HL-60 (cell line): ENCODE measurements around the gene WDFY1.

ENCODE experiments used
- DNase-seq, 2 experiments: peaks; one replicate each; pipeline ENCODE4 v3.0.0-alpha.2; 2010 to 2020; ENCODE audit warnings: low read depth in 1 of 2, low spot score in 1 of 2
- H3K27ac ChIP-seq: fragments of 250-450 bp; sonication (Bioruptor Pico); replicated peaks from 2 replicates; pipeline ENCODE4 v1.5.1; 2020; ENCODE audit warnings: mild to moderate bottlenecking, moderate library complexity
- H3K27me3 ChIP-seq: fragments of 250-450 bp; sonication (Bioruptor Pico); 2 replicates; pipeline ENCODE4 v1.5.1; 2021; ENCODE audit warnings: mild to moderate bottlenecking, moderate library complexity; ENCODE audit not compliant: insufficient read depth, poor library complexity, severe bottlenecking
- H3K4me3 ChIP-seq: replicated peaks from 2 replicates; pipeline ENCODE4 v1.5.1; 2011; ENCODE audit warnings: mild to moderate bottlenecking, control low read depth, low read length; ENCODE audit not compliant: insufficient read depth
- CTCF ChIP-seq: IDR thresholded peaks from one replicate; pipeline ENCODE4 v1.5.1; 2011; ENCODE audit warnings: low read length, control low read depth, inconsistent platforms; ENCODE audit not compliant: insufficient read depth
- GABPA ChIP-seq: IDR thresholded peaks from 2 replicates; pipeline ENCODE4 v1.6.1; 2012; ENCODE audit warnings: low read depth
- POLR2AphosphoS5 ChIP-seq: IDR thresholded peaks from 2 replicates; pipeline ENCODE4 v1.6.1; 2012; ENCODE audit warnings: low read depth
- SPI1 ChIP-seq: IDR thresholded peaks from 2 replicates; pipeline ENCODE4 v1.6.1; 2012; ENCODE audit warnings: low read depth, mild to moderate bottlenecking, borderline replicate concordance
- TF ChIP-seq, protein P1 (sequence below): IDR thresholded peaks from 2 replicates; pipeline ENCODE4 v1.6.1; 2012; ENCODE audit warnings: low read depth; ENCODE audit not compliant: insufficient replicate concordance

The WDFY1 gene

DNA sequence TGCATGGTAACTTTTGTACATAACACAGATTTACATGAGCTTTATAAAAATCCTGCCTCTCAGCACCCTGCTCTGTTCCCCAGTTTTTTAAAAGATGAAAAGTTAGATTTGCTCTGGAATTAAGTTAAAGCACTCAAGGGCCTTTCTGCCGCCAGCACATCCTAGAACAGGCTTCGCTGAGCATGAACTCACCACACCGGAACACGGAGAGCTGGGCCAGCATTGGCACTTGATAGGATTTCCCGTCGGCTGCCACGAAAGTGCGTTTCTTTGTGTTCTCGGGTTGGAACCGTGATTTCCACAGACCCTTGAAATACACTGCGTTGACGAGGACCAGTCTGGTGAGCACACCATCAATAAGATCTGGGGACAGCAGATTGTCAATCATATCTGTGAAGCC lies 46.5 kb upstream of the WDFY1 start:
- DNase-seq: no peak
- TF ChIP-seq, protein P1, sequence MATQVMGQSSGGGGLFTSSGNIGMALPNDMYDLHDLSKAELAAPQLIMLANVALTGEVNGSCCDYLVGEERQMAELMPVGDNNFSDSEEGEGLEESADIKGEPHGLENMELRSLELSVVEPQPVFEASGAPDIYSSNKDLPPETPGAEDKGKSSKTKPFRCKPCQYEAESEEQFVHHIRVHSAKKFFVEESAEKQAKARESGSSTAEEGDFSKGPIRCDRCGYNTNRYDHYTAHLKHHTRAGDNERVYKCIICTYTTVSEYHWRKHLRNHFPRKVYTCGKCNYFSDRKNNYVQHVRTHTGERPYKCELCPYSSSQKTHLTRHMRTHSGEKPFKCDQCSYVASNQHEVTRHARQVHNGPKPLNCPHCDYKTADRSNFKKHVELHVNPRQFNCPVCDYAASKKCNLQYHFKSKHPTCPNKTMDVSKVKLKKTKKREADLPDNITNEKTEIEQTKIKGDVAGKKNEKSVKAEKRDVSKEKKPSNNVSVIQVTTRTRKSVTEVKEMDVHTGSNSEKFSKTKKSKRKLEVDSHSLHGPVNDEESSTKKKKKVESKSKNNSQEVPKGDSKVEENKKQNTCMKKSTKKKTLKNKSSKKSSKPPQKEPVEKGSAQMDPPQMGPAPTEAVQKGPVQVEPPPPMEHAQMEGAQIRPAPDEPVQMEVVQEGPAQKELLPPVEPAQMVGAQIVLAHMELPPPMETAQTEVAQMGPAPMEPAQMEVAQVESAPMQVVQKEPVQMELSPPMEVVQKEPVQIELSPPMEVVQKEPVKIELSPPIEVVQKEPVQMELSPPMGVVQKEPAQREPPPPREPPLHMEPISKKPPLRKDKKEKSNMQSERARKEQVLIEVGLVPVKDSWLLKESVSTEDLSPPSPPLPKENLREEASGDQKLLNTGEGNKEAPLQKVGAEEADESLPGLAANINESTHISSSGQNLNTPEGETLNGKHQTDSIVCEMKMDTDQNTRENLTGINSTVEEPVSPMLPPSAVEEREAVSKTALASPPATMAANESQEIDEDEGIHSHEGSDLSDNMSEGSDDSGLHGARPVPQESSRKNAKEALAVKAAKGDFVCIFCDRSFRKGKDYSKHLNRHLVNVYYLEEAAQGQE: no peak
- TF ChIP-seq POLR2AphosphoS5 (no peak), GABPA (no peak), CTCF (no peak), SPI1 (no peak)
- no peaks in the 10 kb centered on the region for H3K27me3 ChIP-seq
- H3K4me3 ChIP-seq: no peak overlapping the region
- H3K27ac ChIP-seq: no peak overlapping the region

GRCh38 chr2:223989856-223990232 lies 44.7 kb upstream of the WDFY1 start:
- DNase-seq: no peak
- Histone ChIP-seq H3K27me3 (no peaks in the 10 kb centered on the region), H3K4me3 (no peak overlapping the region), H3K27ac (no peak overlapping the region)
- no peak for TF ChIP-seq SPI1
- no peak for TF ChIP-seq GABPA
- TF ChIP-seq, protein P1: no peak
- no peak for TF ChIP-seq CTCF
- TF ChIP-seq POLR2AphosphoS5: no peak

DNA sequence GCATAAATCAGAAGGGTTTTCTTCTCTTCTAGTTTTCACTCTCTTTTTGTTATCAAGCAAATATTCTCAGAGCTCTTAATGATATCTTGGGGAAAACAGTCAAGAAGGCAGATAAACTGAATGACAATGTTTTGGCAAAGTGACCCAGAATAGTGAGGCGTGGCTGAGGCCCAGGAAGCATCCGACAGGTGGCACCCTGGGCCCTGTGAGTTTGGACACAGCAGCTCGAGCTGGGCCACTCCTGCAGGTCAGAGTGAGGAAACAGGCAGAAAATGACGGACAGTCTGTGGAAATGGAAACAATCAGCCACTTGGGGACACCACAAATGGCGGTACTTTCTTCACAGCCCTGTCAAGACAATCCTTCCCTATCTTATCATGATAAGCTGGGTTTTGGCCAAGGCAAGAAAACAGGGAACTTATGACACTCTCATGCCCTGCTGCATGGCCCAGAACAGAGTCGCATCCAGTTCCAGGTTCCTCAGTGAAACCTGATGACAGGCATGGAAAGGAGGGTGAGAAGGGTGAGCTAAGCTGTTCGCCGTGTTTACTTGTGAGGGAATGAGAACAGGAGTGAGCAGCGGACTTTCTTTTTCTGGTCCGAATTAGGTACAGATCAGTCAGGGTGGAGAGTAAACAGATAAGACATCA lies 44.2 kb upstream of the WDFY1 start:
- H3K27me3 ChIP-seq: no peaks in the 10 kb centered on the region
- TF ChIP-seq, protein P1: no peak
- no peak for TF ChIP-seq POLR2AphosphoS5
- TF ChIP-seq GABPA: no peak
- no peak for TF ChIP-seq CTCF
- no peak for TF ChIP-seq SPI1
- no peak for DNase-seq
- no peak overlapping the region for H3K4me3 ChIP-seq
- H3K27ac ChIP-seq: no peak overlapping the region
